ENCODE data around the gene ZNF862.

GRCh38 chr7:149850007-149850594 lies 11.9 kb downstream of the ZNF862 start:
- TF ChIP-seq, protein P1, sequence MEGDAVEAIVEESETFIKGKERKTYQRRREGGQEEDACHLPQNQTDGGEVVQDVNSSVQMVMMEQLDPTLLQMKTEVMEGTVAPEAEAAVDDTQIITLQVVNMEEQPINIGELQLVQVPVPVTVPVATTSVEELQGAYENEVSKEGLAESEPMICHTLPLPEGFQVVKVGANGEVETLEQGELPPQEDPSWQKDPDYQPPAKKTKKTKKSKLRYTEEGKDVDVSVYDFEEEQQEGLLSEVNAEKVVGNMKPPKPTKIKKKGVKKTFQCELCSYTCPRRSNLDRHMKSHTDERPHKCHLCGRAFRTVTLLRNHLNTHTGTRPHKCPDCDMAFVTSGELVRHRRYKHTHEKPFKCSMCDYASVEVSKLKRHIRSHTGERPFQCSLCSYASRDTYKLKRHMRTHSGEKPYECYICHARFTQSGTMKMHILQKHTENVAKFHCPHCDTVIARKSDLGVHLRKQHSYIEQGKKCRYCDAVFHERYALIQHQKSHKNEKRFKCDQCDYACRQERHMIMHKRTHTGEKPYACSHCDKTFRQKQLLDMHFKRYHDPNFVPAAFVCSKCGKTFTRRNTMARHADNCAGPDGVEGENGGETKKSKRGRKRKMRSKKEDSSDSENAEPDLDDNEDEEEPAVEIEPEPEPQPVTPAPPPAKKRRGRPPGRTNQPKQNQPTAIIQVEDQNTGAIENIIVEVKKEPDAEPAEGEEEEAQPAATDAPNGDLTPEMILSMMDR (conservative IDR thresholded peaks at IDR 0.05; ENCODE audit: low read length) = no peak
- no peak for TF ChIP-seq EZH2phosphoT487 (IDR thresholded peaks at IDR 0.05; ENCODE audit: borderline replicate concordance, low read depth, low read length)
